GM12865 (cell line): ENCODE measurements around the gene PRPH.
A peak's percentile ranks its signal among the peaks of the same experiment; 100 is the strongest.

Experiments
- DNase-seq: peaks from one replicate; pipeline ENCODE4 v3.0.0; 2010; ENCODE audit warnings: low read depth
- H3K4me3 ChIP-seq: 2 replicates; pipeline ENCODE4 v1.5.1; 2011; ENCODE audit warnings: mild to moderate bottlenecking, low read depth, low read length, control low read depth
- CTCF ChIP-seq: IDR thresholded peaks from 2 replicates; pipeline ENCODE4 v1.5.1; 2011; ENCODE audit warnings: low read length, control low read depth, low read depth, inconsistent platforms; ENCODE audit not compliant: insufficient read depth; ENCODE audit errors: missing control alignments

PRPH gene

DNA sequence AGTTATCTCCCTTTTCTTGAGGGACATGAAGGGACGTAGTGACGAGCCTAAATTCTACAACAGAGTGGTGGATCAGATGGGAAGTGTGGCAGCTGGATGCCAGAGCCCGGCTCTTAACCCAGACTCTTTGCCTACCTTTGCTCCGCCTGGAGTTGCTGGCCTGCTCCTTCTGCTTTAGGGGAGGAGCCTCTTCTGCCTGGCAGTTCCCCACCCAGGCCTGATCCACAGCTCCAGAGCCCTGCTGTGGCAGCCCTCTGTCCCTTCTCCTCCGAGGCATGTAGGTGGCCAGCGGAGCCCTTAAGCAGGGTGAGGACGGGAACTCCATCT is 2.3 kb upstream of the PRPH start:
- TF ChIP-seq CTCF: no peak
- DNase-seq: no peak
- H3K4me3 ChIP-seq: no peak overlapping the region

DNA sequence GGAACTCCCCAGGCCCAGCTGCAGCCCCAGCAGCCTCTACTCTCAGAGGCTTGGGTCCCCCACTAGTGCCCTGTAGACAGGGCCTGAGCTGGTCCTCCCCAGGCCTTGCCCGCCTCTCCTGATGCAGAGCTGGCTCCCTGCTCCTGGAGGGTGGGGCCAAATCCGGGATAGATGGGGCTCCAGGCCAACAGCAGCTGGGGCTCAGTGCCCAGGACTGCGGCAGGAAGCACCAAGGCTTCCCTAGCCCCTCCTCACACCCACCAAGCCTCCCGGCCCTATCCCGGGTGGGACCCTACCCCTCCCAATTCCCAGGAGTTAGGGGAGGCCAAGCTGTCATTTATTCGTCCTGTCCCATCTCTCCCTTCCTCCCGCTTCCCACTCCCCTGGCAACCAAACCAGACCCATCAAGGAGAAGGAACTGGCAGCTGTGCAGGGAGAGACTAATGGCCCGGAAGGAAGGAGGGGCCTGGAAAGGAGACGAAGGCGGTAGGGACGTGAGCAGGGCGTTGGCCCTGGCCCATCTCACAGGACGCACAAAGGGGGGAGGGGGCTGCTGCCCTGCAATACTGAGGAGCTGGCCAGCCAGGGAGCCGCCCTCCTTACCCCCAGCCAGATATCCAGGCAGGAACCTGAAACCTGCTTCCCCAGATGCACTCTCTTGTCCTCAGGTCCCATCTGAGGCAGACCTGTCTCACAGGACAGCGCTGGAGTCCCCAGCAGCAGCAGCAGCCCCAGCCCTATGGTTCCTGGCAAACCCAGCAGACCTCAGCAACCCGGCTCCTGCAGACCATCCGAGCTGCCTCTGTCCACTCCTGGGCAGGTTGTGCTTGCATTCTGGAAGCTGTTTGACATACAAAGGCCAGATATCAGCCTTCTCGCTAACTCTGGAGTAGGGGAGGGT is 1.6 kb upstream of the PRPH start:
- no peak for TF ChIP-seq CTCF
- no peak overlapping the region for H3K4me3 ChIP-seq
- DNase-seq: no peak

DNA sequence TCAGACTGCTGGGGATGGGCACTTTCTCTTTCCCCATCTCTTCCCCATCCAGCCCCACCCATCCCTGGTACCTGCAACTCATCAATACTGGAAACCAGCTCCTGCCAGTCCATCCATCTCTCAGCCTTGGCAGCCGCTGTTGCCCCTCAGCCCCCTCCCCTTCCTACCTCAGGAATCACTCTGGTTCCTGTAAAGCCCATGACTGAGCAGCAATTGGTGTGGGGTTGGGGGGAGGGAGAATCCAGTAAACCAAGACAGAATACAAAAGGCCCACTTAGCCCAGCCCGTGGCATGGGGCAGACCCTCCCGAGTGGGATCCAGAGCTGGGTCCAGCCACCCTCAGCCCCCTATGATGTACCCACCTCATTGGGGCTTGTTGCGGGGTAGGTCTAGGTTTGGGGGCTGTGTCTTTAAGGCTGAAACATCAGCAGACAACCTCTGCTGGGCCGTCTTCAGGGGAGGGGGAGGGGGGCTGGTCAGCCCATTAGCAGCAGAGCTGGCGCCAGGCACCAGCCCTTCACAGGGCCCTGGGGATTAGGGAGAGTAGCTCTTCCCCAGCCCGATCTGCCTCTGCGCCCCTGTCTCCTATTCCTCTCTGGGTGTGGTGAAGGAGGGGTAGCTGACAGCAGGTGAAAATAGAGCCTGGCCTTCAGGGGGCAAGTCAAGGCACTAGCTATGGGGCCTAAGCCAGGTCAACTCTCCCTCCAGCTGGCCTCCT is 702 bp upstream of the PRPH start:
- no peak overlapping the region for H3K4me3 ChIP-seq
- DNase-seq: no peak
- TF ChIP-seq CTCF: no peak

DNA sequence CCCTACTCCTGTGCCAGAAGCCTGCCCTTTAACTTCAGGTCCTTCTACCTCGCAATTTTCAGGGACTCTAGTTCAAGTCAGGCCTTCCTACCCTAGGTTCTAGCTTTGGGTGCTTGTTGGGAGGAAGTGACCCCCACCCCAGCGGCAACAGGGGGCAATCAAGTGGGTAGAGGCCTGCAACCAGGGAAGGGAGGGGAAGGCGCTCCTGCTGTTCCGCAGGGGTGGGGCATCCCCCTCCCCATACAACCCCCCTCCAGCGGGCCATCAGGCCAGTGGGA is 204 bp upstream of the PRPH start:
- no peak overlapping the region for H3K4me3 ChIP-seq
- no peak for DNase-seq
- no peak for TF ChIP-seq CTCF

GRCh38 chr12:49296034-49296835 is 1.3 kb downstream of the PRPH start:
- DNase-seq: peak; percentile 61
- peak; percentile 81 for TF ChIP-seq CTCF
- H3K4me3 ChIP-seq: no peak overlapping the region

GRCh38 chr12:49296836-49297694 is 2.1 kb downstream of the PRPH start:
- H3K4me3 ChIP-seq: no peak overlapping the region
- DNase-seq: peak; percentile 63
- TF ChIP-seq CTCF: no peak
